T-helper 9 cell (primary cell): Measurements from ENCODE around the gene PANK2.
"Not testable (repeated sequence)": the region's sequence is repeated elsewhere in the genome, so short reads cannot be mapped to it uniquely, and the experiment has no call there.

Source experiments
- DNase-seq: peaks from one replicate; pipeline ENCODE4 v3.0.0-alpha.2; 2020

The PANK2 gene

GRCh38 chr20:3930265-3931206 is 41.3 kb downstream of the PANK2 start:
- no peak for DNase-seq

DNA sequence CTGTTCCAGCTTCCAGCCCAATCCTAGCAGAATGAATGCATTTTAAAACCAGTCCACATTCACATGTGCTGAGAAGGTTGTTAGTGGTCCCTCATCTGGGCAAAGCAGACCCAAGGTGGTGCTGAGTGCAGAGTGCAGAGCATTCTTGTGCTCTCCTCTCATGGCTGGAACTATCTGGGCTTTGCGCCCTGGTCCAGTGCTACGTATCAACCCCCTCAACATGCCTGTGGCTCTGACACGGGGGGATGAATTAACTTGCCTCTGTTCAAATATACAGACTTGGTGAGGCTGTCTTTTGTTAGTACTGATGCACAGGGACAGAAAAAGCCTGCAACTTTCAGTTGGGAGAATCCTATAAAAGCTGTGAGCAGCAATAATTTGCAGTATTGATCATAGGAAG is 42.5 kb downstream of the PANK2 start:
- no peak for DNase-seq

DNA sequence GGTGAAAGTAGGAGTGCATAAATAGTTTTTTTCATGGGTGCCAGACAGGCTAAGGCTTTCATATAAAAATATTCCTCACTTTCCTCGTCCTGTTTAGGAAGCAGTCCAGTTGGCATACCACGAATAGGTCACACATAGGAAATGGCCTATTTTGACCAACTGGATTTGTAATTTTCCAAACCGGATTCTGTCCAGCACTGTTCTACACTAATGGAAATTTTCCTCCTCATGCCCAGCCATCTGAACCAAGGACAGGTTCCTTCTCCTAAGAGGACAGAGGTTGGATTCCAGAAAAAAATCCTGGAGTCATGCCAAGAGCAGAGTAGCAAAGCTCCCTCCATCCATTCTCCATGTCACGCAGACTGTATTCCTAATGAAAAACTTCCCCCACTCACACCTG is 43.1 kb downstream of the PANK2 start:
- no peak for DNase-seq

DNA sequence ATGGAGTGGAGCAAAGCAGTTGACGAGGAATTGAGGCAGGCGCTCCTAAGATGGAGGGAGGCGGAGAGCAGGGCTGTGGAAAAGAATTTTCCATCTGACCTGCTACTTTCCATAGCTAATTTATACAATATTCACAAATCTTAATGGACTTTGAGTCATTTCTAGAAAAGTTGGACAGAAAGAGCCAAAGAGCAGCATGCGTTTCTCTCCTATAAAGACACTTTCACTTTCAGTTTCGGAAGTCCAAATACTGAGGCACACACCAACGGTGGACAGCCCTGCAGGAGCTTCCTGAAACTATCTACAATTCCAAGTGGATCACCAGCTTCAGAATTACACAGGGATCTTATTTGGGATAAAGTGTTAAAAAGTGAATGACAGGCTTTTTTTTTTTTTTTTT is 43.5 kb downstream of the PANK2 start:
- no peak for DNase-seq

- DNase-seq, result no peak
These were observed 44.0 kb downstream of the PANK2 start for GRCh38 chr20:3933218-3933617.

DNA sequence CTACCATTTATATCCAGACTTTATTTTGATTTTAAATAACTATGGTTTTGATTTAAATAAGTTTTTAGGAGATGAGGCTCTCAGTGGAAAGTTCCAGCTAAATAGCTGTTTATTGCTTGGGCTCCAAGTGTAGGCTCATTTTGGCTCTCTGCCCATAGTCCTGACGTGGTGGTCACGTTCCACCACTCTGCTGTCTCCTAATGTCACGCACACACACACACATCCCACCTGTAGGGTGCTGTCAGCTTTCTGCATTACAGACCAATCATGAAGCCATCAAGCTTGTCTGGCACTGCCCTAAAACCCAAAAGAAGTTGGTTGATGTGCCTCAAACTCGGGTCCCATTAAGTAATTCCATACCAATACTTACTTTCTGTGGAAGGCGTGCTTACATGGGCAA is 45.4 kb downstream of the PANK2 start:
- no peak for DNase-seq

GRCh38 chr20:3935295-3935955 is 46.2 kb downstream of the PANK2 start:
- DNase-seq, result no peak

- no peak for DNase-seq
These were observed 46.8 kb downstream of the PANK2 start for GRCh38 chr20:3935956-3936340.

- no peak for DNase-seq
These were observed 48.4 kb downstream of the PANK2 start for GRCh38 chr20:3937618-3938017.

DNA sequence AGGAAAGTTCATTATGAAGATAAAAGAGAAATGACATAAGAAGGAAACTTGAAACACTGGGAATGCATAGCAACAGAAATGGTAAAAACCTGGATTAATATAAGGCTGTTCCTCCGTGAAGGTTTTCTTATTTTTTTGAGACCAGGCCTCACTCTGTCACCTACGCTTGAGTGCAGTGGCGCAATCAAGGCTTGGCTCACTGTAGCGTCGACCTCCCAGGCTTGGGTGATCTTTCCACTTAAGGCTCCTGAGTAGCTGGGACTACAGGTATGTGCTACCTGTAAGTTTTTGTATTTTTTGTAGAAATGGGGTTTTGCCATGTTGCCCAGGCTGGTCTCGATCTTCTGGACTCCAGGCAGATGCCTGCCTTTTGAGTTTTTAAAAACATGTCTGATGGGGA is 51.7 kb downstream of the PANK2 start:
- no peak for DNase-seq

DNA sequence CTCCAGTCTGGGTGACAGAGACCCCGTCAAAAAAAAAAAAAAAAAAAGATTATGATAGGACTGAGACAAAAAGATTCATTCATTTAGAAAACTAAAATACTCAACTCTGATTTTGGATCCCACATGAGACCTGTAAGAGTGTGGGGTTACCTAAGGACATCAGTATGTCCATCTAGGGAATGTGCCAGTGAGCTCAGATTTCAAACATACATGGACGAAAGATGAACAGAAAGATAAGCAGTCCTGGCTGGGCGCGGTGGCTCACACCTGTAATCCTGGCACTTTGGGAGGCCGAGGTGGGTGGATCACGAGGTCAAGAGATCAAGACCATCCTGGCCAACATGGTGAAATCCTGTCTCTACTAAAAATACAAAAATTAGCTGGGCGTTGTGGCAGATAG is 57.5 kb downstream of the PANK2 start:
- DNase-seq, result not testable (repeated sequence)

GRCh38 chr20:3964719-3965118 is 75.5 kb downstream of the PANK2 start:
- DNase-seq, result no peak

GRCh38 chr20:3966571-3966970 is 77.4 kb downstream of the PANK2 start:
- no peak for DNase-seq

- DNase-seq, result no peak
These were observed 80.8 kb downstream of the PANK2 start for GRCh38 chr20:3970016-3970415.

DNA sequence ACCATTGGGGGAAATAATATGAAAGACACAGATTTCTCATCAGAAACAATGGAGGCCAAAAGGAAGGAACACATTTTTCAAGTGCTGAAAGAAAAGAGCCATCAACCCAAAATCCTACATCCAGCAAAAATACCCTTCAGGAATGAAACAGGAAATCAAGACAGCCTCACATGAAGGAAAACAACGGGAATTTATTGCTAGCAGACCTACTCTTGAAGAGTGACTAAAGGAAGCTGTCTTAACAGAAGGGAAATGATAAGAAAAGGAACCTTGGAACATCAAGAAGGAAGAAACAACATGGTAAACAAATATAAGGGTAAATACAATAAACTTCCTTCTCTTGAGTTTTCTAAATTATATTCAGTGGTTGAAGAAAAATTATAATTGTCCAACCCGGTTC is 82.0 kb downstream of the PANK2 start:
- DNase-seq, result no peak

DNA sequence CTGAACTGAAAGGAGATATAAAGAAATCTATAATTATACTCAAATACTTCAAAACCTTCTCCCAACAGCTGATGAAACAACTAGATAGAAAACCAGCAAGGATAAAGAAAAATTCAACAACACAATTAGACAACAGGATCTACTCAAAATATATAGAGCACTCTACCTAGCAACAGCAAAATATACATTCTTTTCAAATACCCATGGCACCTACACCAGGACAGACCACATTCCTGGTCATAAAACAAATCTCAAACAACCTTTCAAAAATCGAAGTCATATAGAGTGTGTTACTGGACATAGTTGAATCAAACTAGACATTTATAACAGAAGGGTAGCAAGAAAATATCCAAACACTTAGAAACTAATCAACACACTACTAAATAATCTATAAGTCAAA is 83.0 kb downstream of the PANK2 start:
- no peak for DNase-seq

DNA sequence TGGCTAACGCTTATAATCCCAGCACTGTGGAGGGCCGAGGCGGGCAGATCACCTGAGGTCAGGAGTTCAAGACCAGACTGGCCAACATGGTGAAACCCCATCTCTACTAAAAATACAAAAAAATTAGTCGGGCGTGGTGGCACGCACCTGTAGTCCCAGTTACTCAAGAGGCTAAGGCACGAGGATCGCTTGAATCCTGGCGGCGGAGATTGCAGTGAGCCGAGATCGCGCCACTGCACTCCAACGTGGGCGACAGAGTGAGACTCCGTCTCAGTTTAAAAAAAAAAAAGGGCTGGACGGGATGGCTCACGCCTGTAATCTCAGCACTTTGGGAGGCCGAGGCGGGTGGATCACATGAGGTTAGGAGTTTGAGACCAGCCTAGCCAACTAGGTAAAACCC is 83.4 kb downstream of the PANK2 start:
- not testable (repeated sequence) for DNase-seq

- DNase-seq, result no peak
These were observed 84.5 kb downstream of the PANK2 start for GRCh38 chr20:3973705-3974104.

DNA sequence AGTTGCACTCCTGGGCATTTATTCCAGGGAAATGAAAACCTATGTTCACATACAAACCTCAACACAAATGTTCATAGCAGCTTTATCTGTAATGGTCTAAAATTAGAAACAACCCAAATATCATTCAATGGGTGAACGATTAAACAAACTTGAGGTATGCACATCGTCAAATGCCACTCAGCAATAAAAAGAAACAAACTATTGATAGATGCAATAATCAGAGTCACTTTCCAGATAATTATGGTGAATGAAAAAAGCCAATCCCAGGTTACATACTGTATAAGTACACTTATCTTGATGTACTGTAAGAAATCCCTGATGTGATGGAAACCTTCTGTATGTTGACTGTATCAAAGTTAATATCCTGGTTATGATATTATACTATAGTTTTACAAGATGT is 87.3 kb downstream of the PANK2 start:
- DNase-seq, result no peak
